ENCODE results near the gene MACF1.

DNA sequence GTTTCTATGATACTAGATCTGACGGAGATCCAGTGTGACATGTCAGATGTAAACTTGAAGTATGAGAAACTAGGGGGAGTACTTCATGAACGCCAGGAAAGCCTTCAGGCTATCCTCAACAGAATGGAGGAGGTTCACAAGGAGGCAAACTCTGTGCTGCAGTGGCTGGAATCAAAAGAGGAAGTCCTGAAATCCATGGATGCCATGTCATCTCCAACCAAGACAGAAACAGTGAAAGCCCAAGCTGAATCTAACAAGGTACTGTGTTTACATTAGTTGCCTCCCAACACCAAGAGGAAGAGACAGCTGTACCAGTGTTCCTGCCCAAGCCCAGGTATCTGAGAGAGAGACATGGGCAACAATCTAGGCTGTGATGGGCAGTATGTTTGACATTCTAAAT, 174.7 kb downstream of the MACF1 start:
- TF ChIP-seq, protein P1, sequence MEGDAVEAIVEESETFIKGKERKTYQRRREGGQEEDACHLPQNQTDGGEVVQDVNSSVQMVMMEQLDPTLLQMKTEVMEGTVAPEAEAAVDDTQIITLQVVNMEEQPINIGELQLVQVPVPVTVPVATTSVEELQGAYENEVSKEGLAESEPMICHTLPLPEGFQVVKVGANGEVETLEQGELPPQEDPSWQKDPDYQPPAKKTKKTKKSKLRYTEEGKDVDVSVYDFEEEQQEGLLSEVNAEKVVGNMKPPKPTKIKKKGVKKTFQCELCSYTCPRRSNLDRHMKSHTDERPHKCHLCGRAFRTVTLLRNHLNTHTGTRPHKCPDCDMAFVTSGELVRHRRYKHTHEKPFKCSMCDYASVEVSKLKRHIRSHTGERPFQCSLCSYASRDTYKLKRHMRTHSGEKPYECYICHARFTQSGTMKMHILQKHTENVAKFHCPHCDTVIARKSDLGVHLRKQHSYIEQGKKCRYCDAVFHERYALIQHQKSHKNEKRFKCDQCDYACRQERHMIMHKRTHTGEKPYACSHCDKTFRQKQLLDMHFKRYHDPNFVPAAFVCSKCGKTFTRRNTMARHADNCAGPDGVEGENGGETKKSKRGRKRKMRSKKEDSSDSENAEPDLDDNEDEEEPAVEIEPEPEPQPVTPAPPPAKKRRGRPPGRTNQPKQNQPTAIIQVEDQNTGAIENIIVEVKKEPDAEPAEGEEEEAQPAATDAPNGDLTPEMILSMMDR (conservative IDR thresholded peaks at IDR 0.05), result no peak
- no peak for TF ChIP-seq EZH2 (IDR thresholded peaks at IDR 0.05; ENCODE audit: low read depth)

Measured in PC-9 (cell line).